KOPT-K1 (cell line): ENCODE results near the gene RAD51B.
"Not testable (repeated sequence)": the region's sequence is repeated elsewhere in the genome, so short reads cannot be mapped to it uniquely, and the experiment has no call there.

Source experiments
- H3K27ac ChIP-seq: fragments of 200-600 bp; sonication (generic); 2 replicates; pipeline ENCODE4 v1.5.1; 2016; ENCODE audit warnings: antibody characterized with exemption, mild to moderate bottlenecking, low read depth, low read length; ENCODE audit not compliant: poor library complexity, severe bottlenecking
- H3K36me3 ChIP-seq: fragments of 200-600 bp; sonication (generic); 2 replicates; pipeline ENCODE4 v1.5.1; 2017; ENCODE audit warnings: antibody characterized with exemption, mild to moderate bottlenecking, low read length, moderate library complexity; ENCODE audit not compliant: insufficient read depth
- H3K9me3 ChIP-seq: fragments of 200-600 bp; sonication (generic); 2 replicates; pipeline ENCODE4 v1.5.1; 2017; ENCODE audit warnings: antibody characterized with exemption, low read length, mild to moderate bottlenecking; ENCODE audit not compliant: insufficient read depth, poor library complexity, severe bottlenecking

RAD51B gene

DNA sequence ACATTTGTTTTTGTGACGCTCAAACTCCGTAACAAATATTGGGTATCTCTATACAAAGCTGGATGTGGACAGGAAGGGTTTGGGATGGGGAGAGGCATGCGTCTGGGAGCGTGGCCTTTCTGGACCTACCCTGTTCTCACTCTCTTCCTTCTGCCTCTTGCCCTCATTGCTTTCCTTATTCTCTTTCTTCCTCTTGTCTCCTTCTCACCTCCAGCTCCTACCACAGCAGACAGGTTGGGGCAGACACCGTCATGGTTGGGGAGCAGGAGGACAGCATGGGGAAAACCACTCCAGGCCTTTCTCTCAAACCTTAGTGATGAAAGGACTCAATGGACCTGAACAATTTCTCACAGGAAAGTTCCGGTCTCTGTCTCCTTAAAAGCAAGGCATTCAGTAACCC is 465.3 kb downstream of the RAD51B start:
- Histone ChIP-seq H3K36me3 (no peaks in the 10 kb centered on the region), H3K27ac (peak overlapping the region; percentile 77), H3K9me3 (no peaks in the 10 kb centered on the region)

- Histone ChIP-seq H3K9me3 (no peaks in the 10 kb centered on the region), H3K36me3 (no peaks in the 10 kb centered on the region), H3K27ac (peak overlapping the region; percentile 77)
These were observed 466.0 kb downstream of the RAD51B start for GRCh38 chr14:68285421-68286179.

GRCh38 chr14:68286667-68287066 is 467.1 kb downstream of the RAD51B start:
- Histone ChIP-seq H3K36me3 (no peaks in the 10 kb centered on the region), H3K9me3 (no peaks in the 10 kb centered on the region), H3K27ac (no peak overlapping the region)

DNA sequence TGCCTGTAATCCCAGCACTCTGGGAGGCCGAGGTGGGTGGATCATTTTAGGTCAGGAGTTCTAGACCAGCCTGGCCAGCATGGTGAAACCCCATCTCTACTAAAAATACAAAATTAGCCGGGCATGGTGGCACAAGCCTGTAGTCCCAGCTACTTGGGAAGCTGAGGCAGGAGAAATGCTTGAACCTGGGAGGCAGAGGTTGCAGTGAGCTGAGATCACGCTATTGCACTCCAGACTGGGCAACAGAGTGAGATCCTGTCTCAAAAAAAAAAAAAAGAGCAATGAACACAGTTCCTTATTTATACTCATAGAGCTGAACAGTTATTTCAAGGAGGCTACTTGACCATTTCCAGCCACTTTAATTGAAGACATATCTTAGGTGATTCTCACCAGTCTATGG is 469.9 kb downstream of the RAD51B start:
- H3K36me3 ChIP-seq, H3K27ac ChIP-seq, H3K9me3 ChIP-seq: not testable (repeated sequence)

- no peaks in the 10 kb centered on the region for H3K9me3 ChIP-seq
- no peaks in the 10 kb centered on the region for H3K36me3 ChIP-seq
- no peak overlapping the region for H3K27ac ChIP-seq
These were observed 472.2 kb downstream of the RAD51B start for GRCh38 chr14:68291820-68292219.

DNA sequence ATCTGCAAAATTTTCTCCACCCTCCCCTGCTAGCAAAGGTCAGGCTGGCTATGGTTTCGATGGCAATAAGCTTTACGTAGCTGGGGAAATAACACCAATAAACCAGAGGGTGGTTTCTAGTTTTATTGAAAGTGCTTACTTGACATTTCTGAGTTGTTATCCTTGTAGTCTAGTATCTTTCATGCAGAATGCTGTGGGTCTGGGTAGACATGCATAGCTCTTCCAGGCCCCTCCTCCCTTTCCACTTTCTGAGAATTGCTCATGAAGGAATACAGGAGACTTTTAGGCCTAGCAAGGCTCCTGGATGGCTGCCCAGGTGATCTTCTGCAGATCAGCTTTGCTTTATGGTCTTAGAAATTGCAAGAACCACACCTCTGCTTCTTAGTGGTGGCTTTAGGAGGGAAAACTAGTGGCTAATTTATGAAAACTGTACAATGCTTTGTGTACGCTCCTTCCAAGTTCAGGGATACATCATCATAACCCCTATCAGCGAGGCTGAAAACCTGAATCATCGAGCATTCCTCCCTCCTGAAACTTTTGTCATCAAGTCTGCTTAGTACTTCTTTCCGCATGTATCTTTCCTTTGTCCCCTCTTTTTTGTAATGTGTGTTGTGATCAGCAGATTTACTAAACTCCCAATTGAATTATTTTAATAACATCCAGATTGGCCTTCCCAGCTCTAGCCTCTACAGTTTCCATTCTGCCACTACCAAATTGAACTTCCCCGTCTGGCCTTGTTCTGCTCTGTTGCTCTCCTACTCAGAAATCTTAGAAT is 473.0 kb downstream of the RAD51B start:
- no peaks in the 10 kb centered on the region for H3K36me3 ChIP-seq
- H3K9me3 ChIP-seq = no peaks in the 10 kb centered on the region
- H3K27ac ChIP-seq = no peak overlapping the region

DNA sequence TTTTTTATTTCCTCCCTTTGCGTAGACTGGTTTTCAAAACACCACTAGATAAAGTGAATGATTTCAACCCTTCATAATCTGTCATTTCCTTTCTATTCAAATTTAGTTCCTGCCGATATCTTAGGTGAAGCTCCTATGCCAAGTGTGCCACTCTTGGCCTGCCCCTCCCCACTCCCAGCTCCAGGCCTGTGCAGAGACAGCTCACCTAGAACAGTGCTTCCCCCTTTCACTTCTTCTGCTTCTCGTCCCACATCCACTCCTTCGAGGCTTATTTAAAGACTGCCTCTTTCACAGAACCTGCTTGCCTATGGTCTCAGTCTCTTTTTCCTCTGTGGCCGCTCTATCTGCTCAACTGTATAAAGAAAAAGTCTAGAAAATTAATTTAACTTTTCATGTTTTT is 473.8 kb downstream of the RAD51B start:
- no peak overlapping the region for H3K27ac ChIP-seq
- H3K36me3 ChIP-seq = no peaks in the 10 kb centered on the region
- H3K9me3 ChIP-seq = no peaks in the 10 kb centered on the region

- Histone ChIP-seq H3K27ac (no peak overlapping the region), H3K9me3 (no peaks in the 10 kb centered on the region), H3K36me3 (no peaks in the 10 kb centered on the region)
These were observed 475.8 kb downstream of the RAD51B start for GRCh38 chr14:68295316-68295816.

GRCh38 chr14:68297039-68297438 is 477.5 kb downstream of the RAD51B start:
- peaks cover 2% of the 10 kb centered on the region for H3K9me3 ChIP-seq
- no peak overlapping the region for H3K27ac ChIP-seq
- no peaks in the 10 kb centered on the region for H3K36me3 ChIP-seq

- no peak overlapping the region for H3K27ac ChIP-seq
- H3K9me3 ChIP-seq = peaks cover 6% of the 10 kb centered on the region
- no peaks in the 10 kb centered on the region for H3K36me3 ChIP-seq
These were observed 478.4 kb downstream of the RAD51B start for GRCh38 chr14:68297876-68298468.

DNA sequence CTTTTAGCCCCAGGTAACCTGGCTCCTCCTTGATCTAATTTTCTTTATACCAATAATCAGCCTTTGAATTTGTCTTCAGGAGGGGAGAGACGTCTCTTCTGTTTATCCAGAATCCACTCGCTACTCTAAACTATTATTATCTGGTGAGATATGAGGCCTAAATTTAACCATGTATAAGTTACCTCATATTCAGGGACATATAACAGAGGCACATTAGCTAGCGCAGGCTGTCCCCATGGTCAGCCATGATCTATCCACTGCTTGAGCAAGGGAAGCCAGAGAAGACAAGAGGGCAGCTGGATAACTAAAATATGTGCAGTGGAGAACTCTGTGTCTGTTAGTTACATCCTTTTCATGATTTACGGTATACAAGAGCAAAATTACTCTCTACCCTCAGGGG is 481.0 kb downstream of the RAD51B start:
- Histone ChIP-seq H3K27ac (no peak overlapping the region), H3K9me3 (peaks cover 6% of the 10 kb centered on the region), H3K36me3 (no peaks in the 10 kb centered on the region)

DNA sequence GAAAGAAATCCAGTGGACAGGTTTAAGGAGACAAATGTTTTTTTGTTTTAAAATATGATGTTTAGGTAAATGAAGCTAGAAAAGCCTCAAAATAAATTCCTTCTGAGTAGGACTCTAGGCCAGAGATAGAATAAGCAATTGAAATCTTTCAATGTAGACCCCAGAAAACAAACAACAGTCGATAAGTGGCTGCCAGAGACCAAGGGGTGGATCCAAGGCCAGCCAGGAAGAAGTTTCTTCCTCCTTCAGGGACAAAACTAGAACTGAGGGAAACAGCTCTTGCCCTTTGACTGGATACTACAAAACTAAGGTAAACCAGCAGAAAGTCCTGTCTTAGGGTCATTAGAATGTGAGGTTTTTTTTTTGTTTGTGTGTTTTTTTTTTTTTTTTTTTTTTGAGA is 481.6 kb downstream of the RAD51B start:
- Histone ChIP-seq H3K36me3 (no peaks in the 10 kb centered on the region), H3K27ac (no peak overlapping the region), H3K9me3 (peaks cover 6% of the 10 kb centered on the region)

- not testable (repeated sequence) for H3K36me3 ChIP-seq, H3K9me3 ChIP-seq, H3K27ac ChIP-seq
These were observed 483.4 kb downstream of the RAD51B start for GRCh38 chr14:68302938-68303337.

DNA sequence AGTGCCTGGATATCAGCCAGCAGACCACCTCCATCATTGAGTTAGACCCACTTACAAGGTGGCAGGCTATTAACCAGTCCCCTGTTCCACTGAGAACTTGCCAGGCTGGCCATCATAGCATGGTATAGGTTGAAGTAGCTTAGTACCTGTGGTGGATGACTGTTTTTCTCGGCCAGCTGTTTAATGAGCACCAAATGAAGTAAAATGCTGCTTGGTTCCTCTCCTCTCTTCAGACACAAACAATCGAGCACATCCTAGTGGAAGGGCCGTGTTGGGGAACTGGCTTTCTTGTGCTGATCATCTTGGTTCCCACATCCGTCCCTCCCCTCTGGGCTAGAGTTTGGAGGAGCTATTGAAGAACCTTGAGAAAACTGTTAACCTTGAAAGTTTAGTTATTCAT is 486.2 kb downstream of the RAD51B start:
- Histone ChIP-seq H3K27ac (no peak overlapping the region), H3K36me3 (no peaks in the 10 kb centered on the region), H3K9me3 (peaks cover 6% of the 10 kb centered on the region)

GRCh38 chr14:68306265-68306933 is 486.8 kb downstream of the RAD51B start:
- H3K27ac ChIP-seq = no peak overlapping the region
- peaks cover 6% of the 10 kb centered on the region for H3K9me3 ChIP-seq
- no peaks in the 10 kb centered on the region for H3K36me3 ChIP-seq
